Naive thymus-derived CD4-positive, alpha-beta T cell (primary cell): ENCODE measurements around the gene MDN1. TPM values are rescaled to one million over a fixed set of nuclear protein-coding genes. Genes with fewer than 3 reads are reported as not detected.

ENCODE experiments used
- ATAC-seq: fragments of 150-1000 bp; cut with Tn5 transposase; 2 replicates; pipeline ENCODE4 v1.10.0; 2021; ENCODE audit warnings: mild to moderate bottlenecking, moderate library complexity
- CTCF ChIA-PET: fragments of 350-600 bp; sonication (Branson Sonifier 250); formaldehyde crosslinking; loops from one replicate; lab custom pipeline; 2021; ENCODE audit warnings: antibody characterized with exemption; lab: Charles Lee
- POLR2A ChIA-PET: fragments of 350-600 bp; sonication (Branson Sonifier 250); formaldehyde crosslinking; loops from one replicate; lab custom pipeline; 2021; ENCODE audit warnings: antibody characterized with exemption, inconsistent platforms; lab: Charles Lee
- DNase-seq, 9 donors: peaks; one replicate each; pipeline versions ENCODE4 v3.0.0 to v3.0.0-alpha.2; 2020 to 2022; ENCODE audit warnings: mixed read lengths in 1 of 9
- H3K27ac ChIP-seq: one replicate; pipeline ENCODE4 v1.7.0; 2013; ENCODE audit warnings: mild to moderate bottlenecking, low read depth, low read length, moderate library complexity
- H3K27me3 ChIP-seq, 2 donors: one replicate each; pipeline ENCODE4 v1.7.0; 2013; ENCODE audit warnings: low read length in 2 of 2, mild to moderate bottlenecking in 2 of 2, moderate library complexity in 2 of 2; ENCODE audit not compliant: control insufficient read depth in 2 of 2, insufficient read depth in 2 of 2
- H3K36me3 ChIP-seq, 3 experiments: 1 replicate in 2 of 3; 2 replicates in 1 of 3; pipeline ENCODE4 v1.7.0; 2013; ENCODE audit warnings: low read length in 3 of 3, mild to moderate bottlenecking in 3 of 3, moderate library complexity in 1 of 3; ENCODE audit not compliant: insufficient read depth in 3 of 3, control insufficient read depth in 2 of 3
- H3K4me1 ChIP-seq, 2 donors: one replicate each; pipeline ENCODE4 v1.7.0; 2013; ENCODE audit warnings: low read length in 2 of 2, mild to moderate bottlenecking in 2 of 2, moderate library complexity in 1 of 2; ENCODE audit not compliant: control insufficient read depth in 2 of 2, insufficient read depth in 2 of 2
- H3K4me3 ChIP-seq: 2 replicates; pipeline ENCODE4 v1.7.0; 2013; ENCODE audit warnings: mild to moderate bottlenecking, low read length
- H3K9me3 ChIP-seq, 3 experiments: 1 replicate in 2 of 3; 2 replicates in 1 of 3; pipeline ENCODE4 v1.7.0; 2013; ENCODE audit warnings: low read length in 3 of 3; ENCODE audit not compliant: control insufficient read depth in 2 of 3
- H3K27ac Mint-ChIP-seq, 9 donors: one replicate each; pipeline ENCODE4 v1.8.0; 2020 to 2022; ENCODE audit warnings: mixed read lengths in 9 of 9, mild to moderate bottlenecking in 8 of 9, moderate library complexity in 5 of 9, inconsistent platforms in 2 of 9
- H3K27me3 Mint-ChIP-seq, 5 donors: one replicate each; pipeline ENCODE4 v1.8.0; 2021 to 2022; ENCODE audit warnings: mixed read lengths in 5 of 5, mild to moderate bottlenecking in 1 of 5
- H3K36me3 Mint-ChIP-seq, 5 donors: one replicate each; pipeline ENCODE4 v1.8.0; 2020 to 2022; ENCODE audit warnings: mixed read lengths in 5 of 5, mild to moderate bottlenecking in 3 of 5, inconsistent platforms in 1 of 5
- H3K4me1 Mint-ChIP-seq, 7 donors: one replicate each; pipeline ENCODE4 v1.8.0; 2020 to 2022; ENCODE audit warnings: mixed read lengths in 7 of 7, mild to moderate bottlenecking in 3 of 7, inconsistent platforms in 1 of 7
- H3K4me3 Mint-ChIP-seq, 10 donors: one replicate each; pipeline ENCODE4 v1.8.0; 2020 to 2022; ENCODE audit warnings: mild to moderate bottlenecking in 10 of 10, mixed read lengths in 10 of 10, moderate library complexity in 6 of 10, inconsistent platforms in 2 of 10
- H3K9me3 Mint-ChIP-seq, 11 donors: one replicate each; pipeline ENCODE4 v1.8.0; 2020 to 2022; ENCODE audit warnings: mixed read lengths in 11 of 11, mild to moderate bottlenecking in 4 of 11, inconsistent platforms in 1 of 11, moderate library complexity in 1 of 11
- intact Hi-C, 2 donors: fragments of 100-400 bp; cut with micrococcal nuclease; formaldehyde crosslinking; loops; one replicate each; pipeline ENCODE4 v1.15.1; 2023
- polyA plus RNA-seq, 2 donors: library from polyadenylated mRNA; unstranded; fragments of 300-500 nt; fragmentation: Illumina TruSeq; gene quantifications; one replicate each; pipeline ENCODE4 v1.2.3, GENCODE V29; 2021
- total RNA-seq, 6 experiments: library from RNA in 5 of 6; stranded (reverse) in 5 of 6; gene quantifications; 1 replicate in 5 of 6; 2 replicates in 1 of 6; pipeline ENCODE4 v1.2.3 and lab custom pipeline; 2021 to 2026

Gene MDN1
- total and polyA plus RNA-seq, 7 experiments from 2014 or later = 8.2 to 66.1 (median 62.7) TPM

GRCh38 chr6:89630488-89630887 lies 189.1 kb downstream of the MDN1 start:
- Histone ChIP-seq H3K4me1 (no peaks in the 10 kb centered on the region), H3K27ac (no peak overlapping the region), H3K36me3 (peaks cover 0 to 6% (median 0%) of the 10 kb centered on the region in 3 experiments), H3K27me3 (no peaks in the 10 kb centered on the region), H3K9me3 (no peaks in the 10 kb centered on the region), H3K4me3 (no peak overlapping the region)
- DNase-seq (no peak), ATAC-seq (no peak)
- Mint-ChIP-seq H3K4me1 (peaks cover 0 to 14% (median 3%) of the 10 kb centered on the region in 7 donors), H3K36me3 (peaks cover 0 to 33% (median 16%) of the 10 kb centered on the region in 5 donors), H3K9me3 (no peaks in the 10 kb centered on the region), H3K27ac (no peak overlapping the region), H3K27me3 (no peaks in the 10 kb centered on the region), H3K4me3 (no peak overlapping the region)
- intact Hi-C loops = no loop called here
- CTCF ChIA-PET = no interaction called here
- POLR2A ChIA-PET = interaction anchor here (1.0 kb wide), 1 partner anchor 10 kb away, joined by 3 read pairs; no protein-coding TSS in a partner anchor

DNA sequence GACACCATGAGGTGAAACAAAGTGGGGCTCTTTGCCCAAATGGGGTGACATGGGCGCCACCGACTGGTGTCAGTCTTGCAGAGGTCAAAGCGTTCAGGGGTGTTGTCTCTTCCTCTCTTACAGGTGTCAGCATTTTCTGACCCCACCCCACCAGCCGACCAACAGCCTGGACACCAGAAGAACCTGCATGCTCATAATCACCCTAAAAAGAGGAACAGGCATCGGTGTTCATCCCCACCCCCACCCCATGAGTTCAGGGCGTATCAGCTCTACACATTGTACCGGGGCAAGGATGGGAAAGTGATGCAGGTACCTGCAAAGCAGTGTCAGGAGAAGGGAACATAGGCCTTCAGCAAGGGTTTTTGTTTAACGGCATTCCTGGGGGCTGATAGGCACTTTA lies 195.8 kb downstream of the MDN1 start:
- H3K36me3 ChIP-seq = no peaks in the 10 kb centered on the region
- H3K4me3 Mint-ChIP-seq = no peak overlapping the region
- no peaks in the 10 kb centered on the region for H3K4me1 ChIP-seq
- DNase-seq (no peak), ATAC-seq (no peak)
- H3K4me1 Mint-ChIP-seq = peaks cover 0 to 5% (median 0%) of the 10 kb centered on the region in 7 donors
- CTCF ChIA-PET = no interaction called here
- POLR2A ChIA-PET = no interaction called here
- peaks cover 0 to 35% (median 7%) of the 10 kb centered on the region in 5 donors for H3K36me3 Mint-ChIP-seq
- H3K4me3 ChIP-seq = no peak overlapping the region
- no peaks in the 10 kb centered on the region for H3K9me3 Mint-ChIP-seq
- H3K27ac Mint-ChIP-seq = no peak overlapping the region
- no peak overlapping the region for H3K27ac ChIP-seq
- intact Hi-C loops = no loop called here
- no peaks in the 10 kb centered on the region for H3K9me3 ChIP-seq
- no peaks in the 10 kb centered on the region for H3K27me3 Mint-ChIP-seq
- no peaks in the 10 kb centered on the region for H3K27me3 ChIP-seq

GRCh38 chr6:89619567-89619966 lies 200.0 kb downstream of the MDN1 start:
- peaks cover 0 to 31% (median 0%) of the 10 kb centered on the region in 5 donors for H3K36me3 Mint-ChIP-seq
- Histone ChIP-seq H3K4me1 (no peaks in the 10 kb centered on the region), H3K36me3 (no peaks in the 10 kb centered on the region), H3K27ac (no peak overlapping the region), H3K9me3 (no peaks in the 10 kb centered on the region), H3K4me3 (no peak overlapping the region), H3K27me3 (no peaks in the 10 kb centered on the region)
- H3K4me1 Mint-ChIP-seq = no peaks in the 10 kb centered on the region
- no peaks in the 10 kb centered on the region for H3K9me3 Mint-ChIP-seq
- DNase-seq (no peak), ATAC-seq (no peak)
- H3K27ac Mint-ChIP-seq = no peak overlapping the region
- H3K27me3 Mint-ChIP-seq = no peaks in the 10 kb centered on the region
- H3K4me3 Mint-ChIP-seq = no peak overlapping the region
- intact Hi-C loops = no loop called here
- ChIA-PET CTCF (interaction anchor here (1.1 kb wide), 1 partner anchor 10 kb away, joined by 4 read pairs; no protein-coding TSS in a partner anchor), POLR2A (interaction anchor here (0.6 kb wide), 1 partner anchor 17 kb away, joined by 3 read pairs; no protein-coding TSS in a partner anchor)

GRCh38 chr6:89618026-89618425 lies 201.6 kb downstream of the MDN1 start:
- H3K4me3 ChIP-seq = no peak overlapping the region
- H3K27me3 ChIP-seq = no peaks in the 10 kb centered on the region
- Mint-ChIP-seq H3K4me3 (no peak overlapping the region), H3K27me3 (no peaks in the 10 kb centered on the region), H3K36me3 (peaks cover 0 to 23% (median 0%) of the 10 kb centered on the region in 5 donors), H3K9me3 (no peaks in the 10 kb centered on the region), H3K27ac (no peak overlapping the region), H3K4me1 (no peaks in the 10 kb centered on the region)
- POLR2A ChIA-PET = no interaction called here
- no peak for ATAC-seq
- intact Hi-C loops = no loop called here
- CTCF ChIA-PET = no interaction called here
- no peaks in the 10 kb centered on the region for H3K4me1 ChIP-seq
- H3K27ac ChIP-seq = no peak overlapping the region
- DNase-seq = no peak
- H3K9me3 ChIP-seq = no peaks in the 10 kb centered on the region
- no peaks in the 10 kb centered on the region for H3K36me3 ChIP-seq

GRCh38 chr6:89616531-89616930 lies 203.1 kb downstream of the MDN1 start:
- ATAC-seq = no peak
- H3K27me3 Mint-ChIP-seq = no peaks in the 10 kb centered on the region
- POLR2A ChIA-PET = no interaction called here
- H3K36me3 Mint-ChIP-seq = peaks cover 0 to 19% (median 0%) of the 10 kb centered on the region in 5 donors
- no peaks in the 10 kb centered on the region for H3K4me1 ChIP-seq
- no peak overlapping the region for H3K27ac ChIP-seq
- intact Hi-C loops = no loop called here
- no peak overlapping the region for H3K4me3 ChIP-seq
- CTCF ChIA-PET = interaction anchor here (1.2 to 1.5 kb wide), 2 partner anchors 10 to 184 kb away, joined by 4 read pairs; no protein-coding TSS in a partner anchor
- H3K9me3 ChIP-seq = no peaks in the 10 kb centered on the region
- DNase-seq = no peak
- H3K4me1 Mint-ChIP-seq = peaks cover 0 to 9% (median 0%) of the 10 kb centered on the region in 7 donors
- no peaks in the 10 kb centered on the region for H3K9me3 Mint-ChIP-seq
- H3K27me3 ChIP-seq = no peaks in the 10 kb centered on the region
- no peak overlapping the region for H3K27ac Mint-ChIP-seq
- H3K4me3 Mint-ChIP-seq = no peak overlapping the region
- H3K36me3 ChIP-seq = no peaks in the 10 kb centered on the region

GRCh38 chr6:89615882-89616281 lies 203.7 kb downstream of the MDN1 start:
- ChIA-PET CTCF (interaction anchor here (0.6 to 1.2 kb wide), 2 partner anchors 164 to 183 kb away, joined by 3 to 4 read pairs; no protein-coding TSS in a partner anchor), POLR2A (no interaction called here)
- no peaks in the 10 kb centered on the region for H3K27me3 ChIP-seq
- Mint-ChIP-seq H3K27me3 (no peaks in the 10 kb centered on the region), H3K4me1 (peaks cover 0 to 11% (median 0%) of the 10 kb centered on the region in 7 donors), H3K36me3 (peaks cover 0 to 13% (median 0%) of the 10 kb centered on the region in 5 donors), H3K27ac (no peak overlapping the region), H3K9me3 (no peaks in the 10 kb centered on the region), H3K4me3 (no peak overlapping the region)
- H3K4me3 ChIP-seq = no peak overlapping the region
- no peaks in the 10 kb centered on the region for H3K36me3 ChIP-seq
- ATAC-seq = no peak
- H3K4me1 ChIP-seq = no peaks in the 10 kb centered on the region
- DNase-seq = no peak
- no peak overlapping the region for H3K27ac ChIP-seq
- intact Hi-C loops = no loop called here
- no peaks in the 10 kb centered on the region for H3K9me3 ChIP-seq

- no peak overlapping the region for H3K4me3 Mint-ChIP-seq
- CTCF ChIA-PET = interaction anchor here (0.7 to 1.9 kb wide), 2 partner anchors 39 to 182 kb away, joined by 3 to 9 read pairs; partner anchors contain the start of gene ANKRD6
- Histone ChIP-seq H3K27ac (no peak overlapping the region), H3K36me3 (no peaks in the 10 kb centered on the region), H3K4me1 (no peaks in the 10 kb centered on the region), H3K27me3 (no peaks in the 10 kb centered on the region), H3K9me3 (no peaks in the 10 kb centered on the region), H3K4me3 (no peak overlapping the region)
- POLR2A ChIA-PET = interaction anchor here (1.0 kb wide), 1 partner anchor 25 kb away, joined by 3 read pairs; the partner anchor contains the start of gene LYRM2
- peaks cover 0 to 17% (median 0%) of the 10 kb centered on the region in 7 donors for H3K4me1 Mint-ChIP-seq
- no peak overlapping the region for H3K27ac Mint-ChIP-seq
- intact Hi-C loops = loop anchor here in 1 of 2 donors (5.0 kb wide), 1 partner anchor 631 kb away; no protein-coding TSS in a partner anchor
- no peaks in the 10 kb centered on the region for H3K9me3 Mint-ChIP-seq
- ATAC-seq (no peak), DNase-seq (no peak)
- peaks cover 0 to 5% (median 0%) of the 10 kb centered on the region in 5 donors for H3K36me3 Mint-ChIP-seq
- H3K27me3 Mint-ChIP-seq = no peaks in the 10 kb centered on the region
These were observed 205.8 kb downstream of the MDN1 start for GRCh38 chr6:89613790-89614189.
